ENCODE data around the gene CFL1.

The CFL1 gene

DNA sequence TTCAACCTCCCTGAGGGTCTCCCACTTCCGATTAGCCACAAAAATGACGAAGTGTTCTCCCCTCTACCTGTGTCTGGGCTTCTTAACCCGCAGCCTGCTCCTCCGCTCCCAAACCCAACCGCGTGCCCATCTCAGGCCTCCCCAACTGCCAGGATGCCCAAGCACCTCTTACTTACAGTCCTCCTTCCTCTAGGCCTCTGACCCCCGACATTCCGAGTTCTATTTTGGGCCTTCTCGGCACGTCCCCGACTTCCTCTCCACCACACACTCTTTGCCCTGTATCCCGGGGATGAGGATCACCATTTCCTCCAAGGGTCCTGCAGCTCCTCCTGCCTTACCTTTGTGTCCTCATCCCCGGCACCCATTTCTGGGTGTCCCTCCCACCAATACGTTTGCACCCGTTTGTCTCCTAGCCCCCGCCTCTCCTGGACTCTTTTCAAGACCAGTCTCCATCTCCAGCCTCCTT lies 1.9 kb upstream of the CFL1 start:
- H3K9me3 ChIP-seq (ENCODE audit: control extremely low read depth in 1 of 5, control insufficient read depth in 4 of 5, insufficient read depth in 2 of 5, low read depth in 1 of 5, low read length in 4 of 5), result no peaks in the 10 kb centered on the region
- peaks cover 14 to 52% (median 49%) of the 10 kb centered on the region in 4 experiments for H3K4me1 ChIP-seq (ENCODE audit: control extremely low read depth in 1 of 4, control insufficient read depth in 4 of 4, insufficient read depth in 4 of 4, low read length in 3 of 4)
- H3K36me3 ChIP-seq (ENCODE audit: control insufficient read depth in 4 of 4, insufficient read depth in 4 of 4, low read length in 3 of 4), result peaks cover 3 to 51% (median 40%) of the 10 kb centered on the region in 4 experiments
- no peaks in the 10 kb centered on the region for H3K27me3 ChIP-seq (replicated peaks in 2 of 5; ENCODE audit: control insufficient read depth in 4 of 5, insufficient read depth in 5 of 5, low read length in 4 of 5)
- CTCF ChIA-PET, result interaction anchor here (0.6 to 7.9 kb wide), 20 partner anchors 9 to 236 kb away, joined by 3 to 124 read pairs (median 3); partner anchors contain the start of genes CCDC85B, EFEMP2, FIBP and KAT5
- peak overlapping the region; percentile 57 to 96 (median 89) for H3K4me3 ChIP-seq (ENCODE audit: control insufficient read depth in 1 of 7, extremely low read depth in 1 of 7, insufficient read depth in 4 of 7, low read depth in 2 of 7, low read length in 6 of 7)
- peak in 1 of 3 donors; percentile 22 for DNase-seq
- peak overlapping the region; percentile 68 to 85 for H3K27ac ChIP-seq (ENCODE audit: insufficient read depth in 1 of 2, low read depth in 1 of 2, low read length in 2 of 2, poor library complexity in 1 of 2, severe bottlenecking in 2 of 2)
- POLR2A ChIA-PET, result interaction anchor here (0.5 to 4.1 kb wide), 9 partner anchors 9 to 148 kb away, joined by 3 to 33 read pairs (median 5); partner anchors contain the start of genes BANF1, CCDC85B, CTSW and EFEMP2
- under 1% methylated on average over 14 of the region's 16 CpGs for WGBS (ENCODE audit: insufficient coverage)

DNA sequence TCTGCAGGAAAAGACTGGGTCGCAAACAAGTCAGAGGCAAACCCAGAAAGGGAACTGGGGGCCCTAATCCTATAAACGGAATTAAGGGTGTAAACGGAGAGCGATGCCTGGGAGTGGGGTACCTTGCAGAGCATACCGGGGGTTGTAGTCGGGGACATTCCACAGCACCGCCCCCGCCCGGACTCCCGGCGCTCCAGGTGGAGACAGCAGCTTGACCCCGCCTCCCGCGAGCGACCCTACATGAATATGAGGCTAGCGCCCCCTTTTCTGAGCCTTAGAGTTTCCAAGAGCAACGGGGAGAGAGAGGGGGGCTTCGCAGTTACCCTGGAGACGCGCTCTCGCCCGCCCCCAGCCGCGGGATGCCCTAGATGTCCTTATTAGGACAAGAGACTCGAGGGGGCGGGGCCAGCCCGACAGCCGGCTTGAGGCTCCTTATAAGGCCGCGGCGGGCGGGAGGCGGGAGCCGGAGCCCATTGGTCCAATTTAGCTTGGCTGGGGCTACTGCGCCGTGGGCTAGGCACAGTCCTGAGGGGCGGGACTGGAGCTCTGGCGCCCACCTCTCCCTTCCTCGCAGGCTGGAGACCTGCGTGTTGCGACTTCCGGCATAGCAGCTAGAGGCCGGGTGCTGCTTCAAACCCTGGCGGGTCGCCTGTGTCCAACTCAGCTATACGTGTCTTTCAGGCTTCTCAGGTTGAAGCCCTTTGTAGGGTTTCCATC lies 1.3 kb upstream of the CFL1 start:
- no peaks in the 10 kb centered on the region for H3K27me3 ChIP-seq (replicated peaks in 2 of 5; ENCODE audit: control insufficient read depth in 4 of 5, insufficient read depth in 5 of 5, low read length in 4 of 5)
- H3K4me3 ChIP-seq (ENCODE audit: control insufficient read depth in 1 of 7, extremely low read depth in 1 of 7, insufficient read depth in 4 of 7, low read depth in 2 of 7, low read length in 6 of 7), result peak overlapping the region; percentile 80 to 96 (median 90)
- H3K36me3 ChIP-seq (ENCODE audit: control insufficient read depth in 4 of 4, insufficient read depth in 4 of 4, low read length in 3 of 4), result peaks cover under 1 to 51% (median 40%) of the 10 kb centered on the region in 4 experiments
- H3K9me3 ChIP-seq (ENCODE audit: control extremely low read depth in 1 of 5, control insufficient read depth in 4 of 5, insufficient read depth in 2 of 5, low read depth in 1 of 5, low read length in 4 of 5), result no peaks in the 10 kb centered on the region
- H3K4me1 ChIP-seq (ENCODE audit: control extremely low read depth in 1 of 4, control insufficient read depth in 4 of 4, insufficient read depth in 4 of 4, low read length in 3 of 4), result peaks cover 14 to 52% (median 49%) of the 10 kb centered on the region in 4 experiments
- under 1% methylated on average over 41 of the region's 46 CpGs for WGBS (ENCODE audit: insufficient coverage)
- CTCF ChIA-PET, result interaction anchor here (0.8 to 7.9 kb wide), 16 partner anchors 12 to 236 kb away, joined by 3 to 124 read pairs (median 4); partner anchors contain the start of genes CCDC85B, EFEMP2, FIBP and SNX32
- POLR2A ChIA-PET, result interaction anchor here (1.0 to 4.1 kb wide), 7 partner anchors 9 to 147 kb away, joined by 3 to 33 read pairs (median 5); partner anchors contain the start of genes BANF1, CCDC85B, EFEMP2 and FIBP
- DNase-seq, result peak; percentile 97 to 99 (median 99)
- peak overlapping the region; percentile 68 to 85 for H3K27ac ChIP-seq (ENCODE audit: insufficient read depth in 1 of 2, low read depth in 1 of 2, low read length in 2 of 2, poor library complexity in 1 of 2, severe bottlenecking in 2 of 2)

DNA sequence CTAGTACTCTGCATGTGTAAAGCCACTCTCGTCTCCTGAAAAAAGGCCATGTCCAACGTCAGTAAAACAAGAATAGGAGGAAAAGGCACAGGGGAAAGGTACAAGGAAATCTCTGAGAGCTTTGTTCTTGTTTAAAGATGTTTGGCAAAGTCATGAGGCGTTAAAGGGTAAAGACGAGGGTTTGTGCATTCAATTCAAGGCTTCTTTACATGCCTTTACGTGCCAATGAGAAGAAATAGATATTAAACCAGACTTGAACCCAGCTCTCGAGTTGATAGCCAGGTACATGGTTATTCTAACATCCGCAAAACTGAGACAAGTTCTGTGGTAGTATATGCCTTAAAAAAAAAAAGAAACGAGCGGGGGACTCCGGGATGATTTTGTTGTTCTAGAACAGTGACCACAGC lies 704 bp upstream of the CFL1 start:
- Histone ChIP-seq H3K36me3 (ENCODE audit: control insufficient read depth in 4 of 4, insufficient read depth in 4 of 4, low read length in 3 of 4) (peaks cover 0 to 51% (median 41%) of the 10 kb centered on the region in 4 experiments), H3K4me1 (ENCODE audit: control extremely low read depth in 1 of 4, control insufficient read depth in 4 of 4, insufficient read depth in 4 of 4, low read length in 3 of 4) (peaks cover 14 to 52% (median 49%) of the 10 kb centered on the region in 4 experiments), H3K4me3 (ENCODE audit: control insufficient read depth in 1 of 7, extremely low read depth in 1 of 7, insufficient read depth in 4 of 7, low read depth in 2 of 7, low read length in 6 of 7) (peak overlapping the region; percentile 80 to 96 (median 90)), H3K27me3 (replicated peaks in 2 of 5; ENCODE audit: control insufficient read depth in 4 of 5, insufficient read depth in 5 of 5, low read length in 4 of 5) (no peaks in the 10 kb centered on the region), H3K9me3 (ENCODE audit: control extremely low read depth in 1 of 5, control insufficient read depth in 4 of 5, insufficient read depth in 2 of 5, low read depth in 1 of 5, low read length in 4 of 5) (no peaks in the 10 kb centered on the region), H3K27ac (ENCODE audit: insufficient read depth in 1 of 2, low read depth in 1 of 2, low read length in 2 of 2, poor library complexity in 1 of 2, severe bottlenecking in 2 of 2) (peak overlapping the region; percentile 15 to 85)
- POLR2A ChIA-PET, result interaction anchor here (0.6 to 4.1 kb wide), 8 partner anchors 13 to 947 kb away, joined by 3 to 33 read pairs (median 5); partner anchors contain the start of genes AP5B1, CCDC85B, CTSW and FIBP
- WGBS (ENCODE audit: insufficient coverage), result 0% methylated on average over 7 of the region's 10 CpGs
- DNase-seq, result peak in 2 of 3 donors; percentile 24 to 53
- CTCF ChIA-PET, result interaction anchor here (0.6 to 7.9 kb wide), 12 partner anchors 9 to 235 kb away, joined by 3 to 124 read pairs (median 4); partner anchors contain the start of genes CCDC85B, EFEMP2, FIBP and SNX32

DNA sequence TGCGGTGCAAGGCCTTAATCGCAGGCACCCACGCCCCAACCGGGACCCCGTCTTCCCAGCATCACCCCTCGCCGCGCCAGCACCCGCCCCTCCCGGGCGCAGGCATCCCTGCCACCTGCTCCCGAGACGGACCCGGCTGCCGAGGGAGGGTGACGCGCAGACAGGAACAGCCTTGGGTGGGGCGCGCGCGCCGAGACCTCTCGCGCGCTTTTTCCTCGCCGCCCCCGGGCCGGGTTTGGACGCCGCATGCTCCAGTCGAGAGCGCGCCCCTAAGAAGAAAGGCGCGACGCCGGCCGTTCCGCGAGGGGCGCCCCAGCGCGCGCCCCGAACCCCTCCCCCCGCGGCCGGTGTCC lies 504 bp downstream of the CFL1 start:
- CTCF ChIA-PET, result interaction anchor here (1.1 to 7.9 kb wide), 3 partner anchors 8 to 30 kb away, joined by 3 to 124 read pairs (median 3); partner anchors contain the start of genes CCDC85B and FIBP
- Histone ChIP-seq H3K27me3 (replicated peaks in 2 of 5; ENCODE audit: control insufficient read depth in 4 of 5, insufficient read depth in 5 of 5, low read length in 4 of 5) (no peaks in the 10 kb centered on the region), H3K9me3 (ENCODE audit: control extremely low read depth in 1 of 5, control insufficient read depth in 4 of 5, insufficient read depth in 2 of 5, low read depth in 1 of 5, low read length in 4 of 5) (no peaks in the 10 kb centered on the region), H3K4me3 (ENCODE audit: control insufficient read depth in 1 of 7, extremely low read depth in 1 of 7, insufficient read depth in 4 of 7, low read depth in 2 of 7, low read length in 6 of 7) (peak overlapping the region; percentile 89 to 96 (median 90)), H3K27ac (ENCODE audit: insufficient read depth in 1 of 2, low read depth in 1 of 2, low read length in 2 of 2, poor library complexity in 1 of 2, severe bottlenecking in 2 of 2) (peak overlapping the region; percentile 57 to 78), H3K4me1 (ENCODE audit: control extremely low read depth in 1 of 4, control insufficient read depth in 4 of 4, insufficient read depth in 4 of 4, low read length in 3 of 4) (peaks cover 14 to 52% (median 49%) of the 10 kb centered on the region in 4 experiments), H3K36me3 (ENCODE audit: control insufficient read depth in 4 of 4, insufficient read depth in 4 of 4, low read length in 3 of 4) (peaks cover 4 to 51% (median 37%) of the 10 kb centered on the region in 4 experiments)
- POLR2A ChIA-PET, result interaction anchor here (0.5 to 4.1 kb wide), 8 partner anchors 12 to 137 kb away, joined by 3 to 33 read pairs (median 4); partner anchors contain the start of genes CCDC85B, CTSW, FIBP and RNASEH2C
- no peak for DNase-seq
- WGBS (ENCODE audit: insufficient coverage), result 0% methylated on average over 37 of the region's 49 CpGs

DNA sequence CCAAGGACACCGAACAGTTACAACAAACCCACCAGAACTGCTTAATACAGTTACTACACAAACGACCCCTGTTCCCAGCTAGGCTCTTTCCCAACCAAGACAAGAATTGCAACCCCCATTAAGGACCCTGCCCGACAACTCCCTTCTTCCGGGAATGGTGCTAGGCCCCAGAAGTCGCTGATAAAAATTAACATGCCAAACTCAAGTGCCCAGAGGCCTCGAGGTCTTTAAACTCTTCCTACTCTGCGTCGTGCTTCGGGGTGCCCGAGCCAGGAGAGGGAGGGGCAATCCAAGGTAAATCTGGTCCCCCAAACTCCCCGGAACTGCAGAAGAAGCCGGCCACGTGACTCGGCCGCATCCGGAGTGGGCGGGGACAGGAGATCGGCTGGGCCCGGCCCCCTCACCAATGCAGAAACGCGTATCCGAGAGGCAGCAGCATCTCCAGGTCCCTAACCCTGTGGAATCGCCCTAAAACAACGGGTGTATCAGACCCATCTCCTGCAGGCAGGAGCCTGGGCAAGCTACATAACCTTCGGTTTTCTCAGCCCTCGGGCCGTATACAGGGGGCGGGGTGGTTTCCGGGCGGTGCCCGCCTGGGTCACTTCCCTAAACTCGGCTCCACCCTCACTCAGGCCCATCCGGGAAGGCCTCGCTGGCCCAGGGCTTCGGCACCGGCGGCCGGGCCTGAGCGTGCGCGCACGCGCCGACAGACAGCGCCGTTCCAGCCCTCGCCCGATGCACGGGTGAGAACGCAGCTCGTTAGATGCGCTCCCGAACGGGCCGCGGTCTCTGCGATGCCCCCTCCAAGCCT lies 1.1 kb downstream of the CFL1 start:
- CTCF ChIA-PET, result interaction anchor here (7.9 kb wide), 1 partner anchor 30 kb away, joined by 124 read pairs; the partner anchor contains the start of genes CCDC85B and FIBP

DNA sequence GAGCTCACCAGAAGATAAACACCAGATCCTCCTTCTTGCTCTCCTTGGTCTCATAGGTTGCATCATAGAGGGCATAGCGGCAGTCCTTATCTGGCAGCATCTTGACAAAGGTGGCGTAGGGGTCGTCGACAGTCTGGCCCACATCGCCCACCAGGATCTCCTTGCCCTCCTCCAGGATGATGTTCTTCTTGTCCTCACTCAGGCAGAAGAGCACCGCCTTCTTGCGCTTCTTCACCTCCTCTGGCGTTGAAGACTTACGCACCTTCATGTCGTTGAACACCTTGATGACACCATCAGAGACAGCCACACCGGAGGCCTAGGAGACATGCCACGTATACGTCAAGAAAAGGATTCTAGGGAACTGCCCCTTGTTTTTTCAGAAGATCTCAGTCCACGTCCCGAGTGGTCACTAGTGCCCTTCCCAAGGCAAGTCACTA lies 2.0 kb downstream of the CFL1 start:
- 96% methylated on average over 14 of the region's 15 CpGs for WGBS (ENCODE audit: insufficient coverage)
- ChIA-PET POLR2A (interaction anchor here (1.4 kb wide), 1 partner anchor 14 kb away, joined by 3 read pairs; no protein-coding TSS in a partner anchor), CTCF (interaction anchor here (7.9 kb wide), 1 partner anchor 31 kb away, joined by 124 read pairs; the partner anchor contains the start of genes CCDC85B and FIBP)
- Histone ChIP-seq H3K36me3 (ENCODE audit: control insufficient read depth in 4 of 4, insufficient read depth in 4 of 4, low read length in 3 of 4) (peaks cover 12 to 58% (median 43%) of the 10 kb centered on the region in 4 experiments), H3K4me3 (ENCODE audit: control insufficient read depth in 1 of 7, extremely low read depth in 1 of 7, insufficient read depth in 4 of 7, low read depth in 2 of 7, low read length in 6 of 7) (peak overlapping the region in 6 of 7 experiments; percentile 89 to 96 (median 92)), H3K9me3 (ENCODE audit: control extremely low read depth in 1 of 5, control insufficient read depth in 4 of 5, insufficient read depth in 2 of 5, low read depth in 1 of 5, low read length in 4 of 5) (peaks cover 0 to 7% (median 0%) of the 10 kb centered on the region in 5 experiments), H3K27ac (ENCODE audit: insufficient read depth in 1 of 2, low read depth in 1 of 2, low read length in 2 of 2, poor library complexity in 1 of 2, severe bottlenecking in 2 of 2) (peak overlapping the region in 1 of 2 experiments; percentile 78), H3K27me3 (replicated peaks in 2 of 5; ENCODE audit: control insufficient read depth in 4 of 5, insufficient read depth in 5 of 5, low read length in 4 of 5) (no peaks in the 10 kb centered on the region), H3K4me1 (ENCODE audit: control extremely low read depth in 1 of 4, control insufficient read depth in 4 of 4, insufficient read depth in 4 of 4, low read length in 3 of 4) (peaks cover 9 to 38% (median 36%) of the 10 kb centered on the region in 4 experiments)
- no peak for DNase-seq

More for the DNA sequence above, 1.1 kb downstream of the CFL1 start:
- 1% methylated on average over 56 of the region's 57 CpGs for WGBS (ENCODE audit: insufficient coverage)
- DNase-seq, result peak; percentile 54 to 78 (median 73)
- Histone ChIP-seq H3K4me1 (ENCODE audit: control extremely low read depth in 1 of 4, control insufficient read depth in 4 of 4, insufficient read depth in 4 of 4, low read length in 3 of 4) (peaks cover 14 to 47% (median 46%) of the 10 kb centered on the region in 4 experiments), H3K27me3 (replicated peaks in 2 of 5; ENCODE audit: control insufficient read depth in 4 of 5, insufficient read depth in 5 of 5, low read length in 4 of 5) (no peaks in the 10 kb centered on the region), H3K9me3 (ENCODE audit: control extremely low read depth in 1 of 5, control insufficient read depth in 4 of 5, insufficient read depth in 2 of 5, low read depth in 1 of 5, low read length in 4 of 5) (no peaks in the 10 kb centered on the region), H3K27ac (ENCODE audit: insufficient read depth in 1 of 2, low read depth in 1 of 2, low read length in 2 of 2, poor library complexity in 1 of 2, severe bottlenecking in 2 of 2) (peak overlapping the region; percentile 57 to 78), H3K36me3 (ENCODE audit: control insufficient read depth in 4 of 4, insufficient read depth in 4 of 4, low read length in 3 of 4) (peaks cover 4 to 51% (median 37%) of the 10 kb centered on the region in 4 experiments), H3K4me3 (ENCODE audit: control insufficient read depth in 1 of 7, extremely low read depth in 1 of 7, insufficient read depth in 4 of 7, low read depth in 2 of 7, low read length in 6 of 7) (peak overlapping the region; percentile 89 to 96 (median 90))
- POLR2A ChIA-PET, result interaction anchor here (1.0 to 2.1 kb wide), 5 partner anchors 13 to 136 kb away, joined by 3 to 6 read pairs (median 4); partner anchors contain the start of genes FIBP and RNASEH2C

Measured in common myeloid progenitor, CD34-positive (primary cell).